Prostate gland (tissue), 2 donors: ENCODE results near the gene GPR17. TPM values are rescaled to one million over a fixed set of nuclear protein-coding genes. Genes with fewer than 3 reads are reported as not detected.

Experiments
- DNase-seq: peaks from one replicate; pipeline ENCODE4 v3.0.0-alpha.2; 2019; ENCODE audit warnings: low spot score
- H3K27ac ChIP-seq, 2 donors: fragments of 200-600 bp; sonication (generic); 2 replicates each; pipeline ENCODE4 v1.5.1; 2017 to 2019
- H3K27me3 ChIP-seq: fragments of 200-600 bp; sonication (generic); replicated peaks from 2 replicates; pipeline ENCODE4 v1.5.1; 2019; ENCODE audit not compliant: insufficient read depth
- H3K36me3 ChIP-seq, 2 donors: fragments of 200-600 bp; sonication (generic); 1 replicate in 1 of 2; 2 replicates in 1 of 2; pipeline versions ENCODE4 v1.5.1 to v1.8.1; 2017 to 2019
- H3K4me1 ChIP-seq: fragments of 200-600 bp; sonication (generic); replicated peaks from 2 replicates; pipeline ENCODE4 v1.5.1; 2019
- H3K4me3 ChIP-seq, 2 donors: fragments of 200-600 bp; sonication (generic); 2 replicates each; pipeline ENCODE4 v1.5.1; 2017 to 2019
- H3K9me3 ChIP-seq: fragments of 200-600 bp; sonication (generic); 2 replicates; pipeline ENCODE4 v1.5.1; 2017
- POLR2A ChIP-seq: fragments of 450-650 bp; IDR thresholded peaks from one replicate; pipeline ENCODE4 v1.6.1; 2016; ENCODE audit warnings: antibody characterized with exemption, mild to moderate bottlenecking
- POLR2AphosphoS5 ChIP-seq: sonication (generic); formaldehyde crosslinking; IDR thresholded peaks from one replicate; pipeline ENCODE4 v1.6.1; 2017; ENCODE audit warnings: antibody characterized with exemption
- WGBS: methylation state at CpG from one replicate; pipeline ENCODE4 v1.1.5; 2018; 5-methylcytosine and 5-hydroxymethylcytosine counted together
- intact Hi-C: fragments of 100-400 bp; cut with DNase I; formaldehyde crosslinking; loops from one replicate; pipeline ENCODE4 v1.14.2; 2022
- total RNA-seq, 2 donors: library from RNA; depleted of rRNA; stranded (reverse); fragments of >200 nt; gene quantifications; one replicate each; pipeline ENCODE4 v1.1.0, GENCODE V29; 2016
- TF ChIP-seq, protein P1 (sequence below), 4 experiments: fragments of 200-600 bp in 2 of 4; fragments of 450-650 bp in 2 of 4; sonication (generic) in 2 of 4; IDR thresholded peaks; 1 replicate in 3 of 4; 2 replicates in 1 of 4; pipeline ENCODE4 v1.5.1; 2016 to 2019; ENCODE audit warnings: antibody characterized with exemption in 4 of 4, mild to moderate bottlenecking in 2 of 4, moderate library complexity in 2 of 4

GPR17 gene
- total RNA-seq, 2 donors from 2014 or later, result not detected

DNA sequence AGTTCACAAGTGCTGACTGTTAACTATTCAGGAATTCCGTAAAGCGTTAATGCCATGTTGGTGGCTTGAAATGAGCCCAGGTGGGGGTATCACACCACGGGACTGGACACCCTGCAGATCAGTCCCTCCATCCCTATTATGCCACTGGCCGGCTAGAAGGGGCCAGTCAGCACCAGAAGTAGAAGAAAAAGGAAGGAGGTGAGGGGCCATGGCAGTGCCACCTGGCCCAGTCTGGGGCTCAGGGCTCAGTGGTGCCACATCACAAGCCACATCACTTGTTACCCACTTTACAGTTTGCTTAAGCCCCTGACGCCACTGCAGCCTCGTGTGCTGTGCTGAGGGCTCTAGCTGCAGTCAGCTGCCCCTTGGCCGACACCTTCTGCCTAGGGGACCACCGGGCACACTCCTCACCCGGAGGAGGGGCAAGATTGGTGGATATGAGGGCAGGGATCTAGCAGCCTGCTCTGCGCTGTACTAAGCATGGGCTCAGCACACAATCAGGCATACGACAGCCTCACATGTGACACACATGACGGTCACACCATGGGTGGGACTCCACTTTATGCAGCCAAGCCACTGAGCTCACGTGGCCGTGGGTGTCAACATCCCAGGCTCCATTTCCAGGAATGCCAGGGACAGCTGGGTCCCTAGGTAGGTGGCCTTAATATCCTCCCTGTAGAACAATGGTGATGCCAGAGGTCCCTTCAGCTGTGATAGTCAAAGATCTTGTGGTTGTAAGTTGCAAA lies 25.8 kb downstream of the GPR17 start:
- H3K4me3 ChIP-seq, result no peak overlapping the region
- H3K27me3 ChIP-seq, result no peaks in the 10 kb centered on the region
- no peak overlapping the region for H3K27ac ChIP-seq
- intact Hi-C loops, result loop anchor here (10.0 kb wide), 2 partner anchors 147 to 267 kb away; partner anchors contain the start of gene IWS1
- DNase-seq, result no peak
- no peaks in the 10 kb centered on the region for H3K4me1 ChIP-seq
- 66% methylated on average over 14 of the region's 14 CpGs for WGBS
- no peaks in the 10 kb centered on the region for H3K36me3 ChIP-seq
- no peaks in the 10 kb centered on the region for H3K9me3 ChIP-seq
- TF ChIP-seq POLR2AphosphoS5 (no peak), POLR2A (no peak)
- TF ChIP-seq, protein P1, sequence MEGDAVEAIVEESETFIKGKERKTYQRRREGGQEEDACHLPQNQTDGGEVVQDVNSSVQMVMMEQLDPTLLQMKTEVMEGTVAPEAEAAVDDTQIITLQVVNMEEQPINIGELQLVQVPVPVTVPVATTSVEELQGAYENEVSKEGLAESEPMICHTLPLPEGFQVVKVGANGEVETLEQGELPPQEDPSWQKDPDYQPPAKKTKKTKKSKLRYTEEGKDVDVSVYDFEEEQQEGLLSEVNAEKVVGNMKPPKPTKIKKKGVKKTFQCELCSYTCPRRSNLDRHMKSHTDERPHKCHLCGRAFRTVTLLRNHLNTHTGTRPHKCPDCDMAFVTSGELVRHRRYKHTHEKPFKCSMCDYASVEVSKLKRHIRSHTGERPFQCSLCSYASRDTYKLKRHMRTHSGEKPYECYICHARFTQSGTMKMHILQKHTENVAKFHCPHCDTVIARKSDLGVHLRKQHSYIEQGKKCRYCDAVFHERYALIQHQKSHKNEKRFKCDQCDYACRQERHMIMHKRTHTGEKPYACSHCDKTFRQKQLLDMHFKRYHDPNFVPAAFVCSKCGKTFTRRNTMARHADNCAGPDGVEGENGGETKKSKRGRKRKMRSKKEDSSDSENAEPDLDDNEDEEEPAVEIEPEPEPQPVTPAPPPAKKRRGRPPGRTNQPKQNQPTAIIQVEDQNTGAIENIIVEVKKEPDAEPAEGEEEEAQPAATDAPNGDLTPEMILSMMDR (IDR thresholded peaks at IDR 0.05), result no peak

DNA sequence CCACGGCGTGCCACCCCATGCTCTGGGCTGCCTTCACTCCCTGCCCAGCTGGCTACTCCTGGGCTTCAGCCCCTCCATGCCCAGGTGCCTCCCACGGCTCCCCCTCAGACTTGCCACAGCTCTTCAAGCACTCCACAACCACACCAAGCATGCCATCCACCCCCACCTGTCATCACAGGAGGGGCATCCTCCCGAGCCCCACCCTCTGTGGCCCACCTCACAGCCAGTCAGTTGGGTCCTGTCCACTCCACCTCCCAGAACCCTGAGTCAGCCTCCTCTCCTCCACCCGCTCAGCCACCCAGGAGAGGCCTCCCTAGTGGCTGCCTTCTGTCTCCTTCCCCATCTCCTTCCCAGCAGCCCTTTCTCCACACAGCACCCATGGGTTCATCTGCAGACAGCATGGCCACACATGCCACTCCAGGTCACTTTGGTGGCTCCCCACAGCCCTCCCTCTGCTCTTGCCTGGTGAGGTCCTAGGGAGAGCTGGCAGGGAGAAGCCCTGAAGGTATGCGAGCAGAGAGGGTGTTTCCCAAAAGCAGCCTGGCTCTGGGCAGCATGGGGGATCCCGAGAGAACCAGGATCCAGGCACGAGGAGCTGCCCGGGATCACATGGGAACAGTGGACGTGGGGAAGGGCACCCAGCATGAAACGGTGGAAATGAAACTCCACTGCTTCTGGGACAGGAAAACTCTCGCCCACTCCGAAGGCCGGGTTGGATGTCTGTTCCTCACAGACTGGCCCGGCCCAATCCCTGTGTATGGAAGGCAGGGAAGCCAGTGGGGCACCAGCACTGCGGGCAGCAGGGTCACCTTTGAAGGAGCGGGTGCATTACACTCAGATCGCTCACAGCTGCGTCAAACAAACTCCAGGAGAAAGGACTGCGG lies 26.6 kb downstream of the GPR17 start:
- Histone ChIP-seq H3K27ac (peak overlapping the region; percentile 75 to 76), H3K36me3 (no peaks in the 10 kb centered on the region), H3K9me3 (no peaks in the 10 kb centered on the region), H3K4me3 (peak overlapping the region in 1 of 2 donors; percentile 56), H3K4me1 (no peaks in the 10 kb centered on the region), H3K27me3 (no peaks in the 10 kb centered on the region)
- 71% methylated on average over 20 of the region's 20 CpGs for WGBS
- TF ChIP-seq, protein P1 (IDR thresholded peaks at IDR 0.05), result no peak
- TF ChIP-seq POLR2AphosphoS5 (no peak), POLR2A (no peak)
- DNase-seq, result no peak
- intact Hi-C loops, result loop anchor here (10.0 kb wide), 2 partner anchors 148 to 268 kb away; partner anchors contain the start of gene IWS1

DNA sequence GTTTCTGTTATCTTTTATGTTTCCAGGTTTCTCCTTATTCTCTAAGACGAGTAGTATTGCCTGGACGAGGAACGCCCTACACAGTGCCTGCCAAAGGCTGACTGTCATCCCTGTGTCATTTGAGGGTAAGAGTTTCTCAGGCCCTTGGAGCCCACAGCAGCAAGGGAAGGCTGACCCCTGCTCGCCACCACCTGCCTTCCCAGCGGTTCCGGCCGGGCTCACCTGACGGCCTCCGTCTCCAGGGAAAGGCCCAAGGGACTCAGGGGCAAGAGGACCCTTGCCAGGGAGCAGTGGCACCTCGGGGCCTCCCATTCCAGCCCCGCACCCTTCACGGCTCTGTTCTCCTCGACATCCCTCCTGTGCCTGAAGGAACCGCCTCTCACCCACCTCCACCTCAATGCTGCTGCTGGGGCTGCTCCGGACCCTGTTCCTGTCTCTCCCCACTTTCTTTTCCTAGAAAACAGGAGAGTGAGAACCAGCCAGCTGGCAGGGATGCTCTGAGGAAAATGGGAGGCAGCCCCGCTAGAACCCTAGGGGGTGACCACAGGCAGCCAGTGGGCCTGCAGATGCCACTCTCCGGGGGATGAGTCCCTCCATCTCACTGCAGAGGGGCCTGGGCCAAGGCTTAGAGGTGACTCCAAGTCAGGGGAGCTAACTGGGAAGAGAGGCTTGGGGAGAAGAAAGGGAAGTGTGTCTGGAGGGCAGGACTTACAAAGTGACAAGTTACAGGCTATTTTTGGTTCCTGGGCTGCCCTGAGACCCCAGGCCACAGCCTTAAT lies 27.5 kb downstream of the GPR17 start:
- Histone ChIP-seq H3K9me3 (no peaks in the 10 kb centered on the region), H3K4me1 (no peaks in the 10 kb centered on the region), H3K27ac (peak overlapping the region; percentile 75 to 76), H3K27me3 (no peaks in the 10 kb centered on the region), H3K4me3 (peak overlapping the region; percentile 56), H3K36me3 (no peaks in the 10 kb centered on the region)
- DNase-seq, result no peak
- intact Hi-C loops, result loop anchor here (10.0 kb wide), 2 partner anchors 149 to 269 kb away; partner anchors contain the start of gene IWS1
- TF ChIP-seq, protein P1 (IDR thresholded peaks at IDR 0.05), result no peak
- TF ChIP-seq POLR2AphosphoS5 (no peak), POLR2A (no peak)
- WGBS, result 73% methylated on average over 17 of the region's 17 CpGs

DNA sequence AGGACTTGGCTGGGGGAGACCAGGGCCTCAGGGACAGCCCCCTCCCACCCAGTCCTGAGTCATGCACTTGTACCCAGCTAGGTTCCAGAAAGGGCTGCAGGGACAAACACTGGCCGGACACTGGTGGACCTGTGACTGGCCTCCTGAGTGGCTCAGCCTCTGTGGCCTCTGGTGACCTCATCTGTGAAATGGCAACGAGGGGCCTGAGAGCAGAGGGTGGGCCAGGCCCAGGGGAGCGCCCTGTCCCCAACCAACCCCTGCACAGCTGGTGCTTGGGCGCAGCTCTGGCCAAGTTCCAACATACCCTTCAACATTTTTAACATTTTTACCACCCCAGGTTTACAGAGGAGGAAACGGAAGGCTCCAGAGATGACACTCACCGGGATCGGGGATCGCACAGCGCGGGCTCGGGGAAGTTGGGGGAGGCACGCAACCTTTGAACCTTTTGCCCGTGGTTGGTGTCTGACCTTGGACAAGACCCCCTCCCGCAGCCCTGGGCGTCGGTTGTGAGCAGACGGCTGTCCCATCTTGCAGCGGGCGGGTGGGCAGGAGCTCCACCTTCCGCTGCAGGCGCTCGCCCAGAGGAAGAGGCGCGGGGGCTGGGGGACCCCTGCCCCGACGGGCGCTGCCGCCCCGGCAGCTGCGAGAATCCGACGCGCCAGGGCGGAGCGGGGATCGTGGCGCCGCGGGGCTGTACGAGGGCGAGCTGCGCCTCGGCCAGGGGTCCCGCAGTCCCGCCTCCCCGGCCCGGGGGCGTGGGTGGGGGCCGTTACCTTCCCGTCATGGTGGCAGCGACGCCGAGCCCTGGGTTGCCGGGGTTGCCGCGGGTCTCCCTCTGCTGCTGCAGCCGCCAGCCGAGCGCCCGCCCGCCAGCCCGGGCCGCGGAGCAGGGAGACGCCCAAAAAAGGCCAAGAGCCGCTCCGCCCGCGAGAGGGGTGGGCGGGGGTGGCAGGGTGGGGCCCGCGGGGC lies 28.6 kb downstream of the GPR17 start:
- Histone ChIP-seq H3K36me3 (no peaks in the 10 kb centered on the region), H3K27ac (peak overlapping the region; percentile 75 to 76), H3K27me3 (no peaks in the 10 kb centered on the region), H3K4me3 (peak overlapping the region; percentile 56), H3K9me3 (no peaks in the 10 kb centered on the region), H3K4me1 (no peaks in the 10 kb centered on the region)
- TF ChIP-seq POLR2A (no peak), POLR2AphosphoS5 (no peak)
- TF ChIP-seq, protein P1 (IDR thresholded peaks at IDR 0.05), result no peak
- DNase-seq, result no peak
- intact Hi-C loops, result loop anchor here (10.0 kb wide), 2 partner anchors 150 to 270 kb away; partner anchors contain the start of gene IWS1
- WGBS, result 16% methylated on average over 26 of the region's 72 CpGs
